Kasumi-1 (cell line): ENCODE measurements around the gene APC2.

ENCODE experiments used
- DNase-seq, 2 experiments: peaks; one replicate each; lab custom pipeline; 2025; lab: John Stamatoyannopoulos, UW

Gene APC2

DNA sequence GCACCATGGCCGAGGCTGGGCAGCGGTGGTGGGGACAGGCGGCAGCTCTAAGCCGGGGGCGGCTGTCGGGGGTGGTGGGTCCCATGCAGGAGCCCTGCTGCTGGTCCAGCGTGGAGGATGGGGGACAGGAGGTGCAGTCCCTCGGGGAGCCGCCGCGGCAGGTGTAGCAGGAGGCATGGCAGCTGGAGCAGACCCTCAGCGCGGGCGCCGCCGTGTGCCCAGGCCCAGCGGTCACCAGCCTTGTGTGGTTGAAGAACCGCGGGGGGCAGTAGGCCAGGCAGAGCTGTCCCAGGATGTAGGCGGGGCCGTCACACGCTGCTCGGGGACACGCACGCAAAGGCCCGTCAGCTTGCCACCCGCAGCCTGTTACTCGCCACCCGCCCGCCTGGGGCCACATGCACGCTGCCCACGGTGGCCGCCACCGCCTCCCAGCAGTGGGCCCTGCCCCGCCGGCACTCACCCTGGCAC, 32.0 kb downstream of the APC2 start:
- DNase-seq, result no peak

DNA sequence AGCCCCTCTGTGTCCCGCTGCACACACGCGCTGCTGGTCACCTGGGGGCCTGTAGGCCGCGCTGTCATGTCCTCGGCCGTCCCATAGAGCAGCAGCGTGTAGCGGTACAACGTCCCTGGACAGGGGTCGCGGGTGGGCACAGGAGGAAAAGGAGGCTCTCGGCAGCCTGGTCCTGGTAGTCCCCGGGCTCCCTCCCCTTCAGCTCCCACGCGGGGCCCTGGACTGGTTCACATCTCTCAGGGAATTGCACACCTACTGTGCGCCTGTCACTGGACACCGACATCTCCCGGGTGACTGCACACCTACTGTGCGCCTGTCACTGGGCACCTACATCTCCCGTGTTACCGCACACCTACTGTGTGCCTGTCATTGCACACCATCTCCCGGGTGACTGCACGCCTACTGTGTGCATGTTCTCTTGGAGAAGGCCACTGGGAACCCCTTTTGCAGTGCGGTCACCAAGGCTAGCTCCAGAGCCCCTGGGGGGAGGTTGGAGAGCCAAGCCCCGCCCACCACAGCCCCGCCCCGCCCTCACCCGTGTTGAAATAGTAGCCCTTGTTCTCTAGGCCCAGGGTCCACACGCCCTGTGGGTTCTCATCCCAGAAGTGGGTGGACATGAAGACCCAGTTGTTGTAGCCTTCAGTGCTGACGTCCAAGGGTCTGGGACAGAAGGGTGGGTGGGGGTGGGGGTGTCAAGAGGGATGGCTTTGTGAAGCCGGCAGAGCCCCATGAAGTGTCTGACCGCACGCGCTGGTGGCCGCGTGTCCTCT, 32.6 kb downstream of the APC2 start:
- DNase-seq, result no peak

DNA sequence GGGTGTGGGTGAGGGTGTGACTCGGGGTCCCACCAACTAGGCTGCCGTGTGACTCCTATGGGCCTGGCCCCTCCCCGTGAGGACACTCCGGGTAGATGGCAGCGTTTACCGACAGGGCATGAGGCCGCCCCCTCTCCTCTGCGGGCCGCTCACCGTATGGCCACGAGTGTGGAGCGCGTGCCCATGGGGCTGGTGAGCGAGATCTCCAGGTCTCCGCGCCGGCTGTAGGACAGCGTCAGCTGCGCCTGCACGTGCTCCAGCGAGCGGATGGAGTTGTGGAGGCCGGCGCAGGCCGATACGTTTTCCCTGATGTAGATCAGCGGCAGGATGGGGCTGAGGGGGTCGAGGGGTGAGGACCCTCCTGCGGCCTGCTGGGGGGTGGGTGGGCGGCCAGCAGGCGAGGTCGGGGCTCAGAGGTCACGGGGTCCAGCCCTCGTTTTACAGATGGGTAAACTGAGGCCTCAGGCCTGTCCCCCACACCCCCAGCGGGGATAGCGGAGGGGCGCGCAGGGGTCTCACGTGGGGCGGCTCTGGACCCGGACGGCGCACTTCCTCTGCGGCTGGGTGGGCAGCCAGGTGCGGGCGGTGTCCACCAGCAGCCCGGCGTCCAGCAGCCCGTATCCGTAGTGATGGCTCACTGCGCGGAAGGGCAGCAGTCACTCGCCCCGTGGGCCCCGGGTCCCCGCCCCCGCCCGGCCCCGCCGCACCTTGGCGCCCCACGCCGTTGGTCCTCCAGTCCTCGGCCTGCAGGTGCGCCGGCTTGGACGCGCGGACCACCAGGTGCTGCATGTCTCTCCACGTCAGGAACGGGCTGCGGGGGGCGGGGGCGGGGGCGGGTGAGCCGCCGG, 33.4 kb downstream of the APC2 start:
- no peak for DNase-seq

DNA sequence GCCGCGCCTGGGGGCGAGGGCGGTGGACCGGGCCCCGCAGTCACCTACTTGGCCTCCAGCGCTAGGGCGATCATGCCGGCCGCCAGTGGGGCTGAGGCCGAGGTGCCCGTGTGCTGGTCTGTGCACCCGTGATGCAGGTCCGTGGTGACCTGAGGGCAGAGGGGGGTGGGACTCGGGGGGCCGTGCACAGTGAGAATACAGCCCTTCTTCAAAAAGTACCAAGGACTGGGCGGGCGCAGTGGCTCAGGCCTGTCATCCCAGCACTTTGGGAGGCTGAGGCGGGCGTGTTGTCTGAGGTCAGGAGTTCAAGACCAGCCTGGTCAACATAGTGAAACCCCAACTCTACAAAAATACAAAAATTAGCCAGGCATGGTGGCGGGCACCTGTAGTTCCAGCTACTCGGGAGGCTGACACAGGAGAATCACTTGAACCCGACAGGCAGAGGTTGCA, 34.1 kb downstream of the APC2 start:
- DNase-seq, result no peak

DNA sequence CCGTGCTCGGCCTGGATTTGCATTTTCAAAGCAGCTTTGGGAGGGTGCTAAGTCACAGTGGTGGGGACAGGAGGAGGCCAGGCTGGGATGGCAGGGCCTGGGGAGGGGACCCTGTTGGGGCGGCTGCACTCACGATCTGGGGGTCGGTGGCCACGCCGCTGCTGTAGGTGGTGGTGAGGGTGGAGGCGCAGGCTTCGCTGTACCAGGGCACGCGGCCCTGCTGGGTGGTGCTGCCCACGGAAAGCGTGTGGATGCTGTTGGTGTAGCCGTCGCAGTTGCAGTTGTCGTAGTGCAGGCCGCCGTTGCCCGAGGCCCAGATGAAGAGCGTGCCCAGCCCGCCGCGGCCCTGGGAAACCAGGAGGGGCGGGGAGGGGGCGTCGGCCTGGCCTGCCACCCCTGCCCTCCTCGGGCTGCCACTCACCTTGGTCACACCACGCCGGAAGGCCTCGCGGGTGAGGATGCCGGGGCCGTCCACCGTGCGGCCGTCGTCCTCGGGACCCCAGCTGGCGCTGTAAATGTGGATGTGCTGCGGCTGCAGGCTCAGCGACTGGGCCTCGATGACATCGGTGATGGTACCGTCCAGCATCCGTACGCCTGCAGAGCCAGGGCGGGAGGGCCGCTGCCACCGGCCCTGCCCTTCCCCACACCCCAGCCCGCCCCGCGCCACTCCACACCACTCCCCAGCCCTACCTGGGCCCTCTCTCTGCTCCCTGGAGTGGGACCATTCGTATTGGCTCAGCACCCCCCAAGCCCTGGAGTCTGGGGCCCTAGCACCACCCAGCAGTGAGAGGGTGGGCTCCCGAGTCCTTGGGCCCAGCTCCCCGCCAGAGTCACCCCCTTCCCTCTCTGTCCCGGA, 37.0 kb downstream of the APC2 start:
- DNase-seq, result no peak

DNA sequence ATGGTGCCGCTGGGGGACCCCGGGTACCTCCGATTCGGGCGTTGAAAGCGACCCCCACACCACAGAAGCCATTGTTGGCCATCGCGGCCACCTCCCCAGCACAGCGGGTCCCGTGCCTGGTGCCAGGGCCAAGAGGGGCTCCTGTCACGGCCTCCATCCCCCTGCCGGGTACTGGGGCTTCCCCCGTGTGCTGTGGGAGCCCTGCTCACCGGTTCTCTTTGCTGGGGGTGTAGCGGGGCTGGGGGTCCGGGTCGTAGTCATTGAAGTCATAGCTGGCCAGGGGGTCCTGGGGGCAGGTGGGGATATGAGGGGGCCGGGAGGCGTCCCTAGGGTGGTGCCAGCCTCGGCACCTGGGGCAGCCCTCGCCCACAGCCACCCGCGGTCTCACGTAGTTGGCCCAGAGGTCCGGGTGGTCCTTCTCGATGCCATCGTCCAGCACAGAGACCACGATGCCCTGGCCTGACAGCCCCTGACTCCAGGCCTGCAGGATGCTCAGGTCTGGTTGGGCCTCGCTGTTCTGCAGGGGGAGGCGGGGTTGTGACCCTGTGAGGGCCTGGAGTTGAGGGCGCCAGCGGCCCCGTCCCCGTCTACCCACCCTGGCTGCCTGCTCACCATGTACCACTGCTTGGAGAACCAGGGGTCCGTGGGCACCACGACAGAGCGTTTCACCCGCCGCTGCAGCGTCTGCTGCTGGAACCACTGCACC, 37.8 kb downstream of the APC2 start:
- no peak for DNase-seq

DNA sequence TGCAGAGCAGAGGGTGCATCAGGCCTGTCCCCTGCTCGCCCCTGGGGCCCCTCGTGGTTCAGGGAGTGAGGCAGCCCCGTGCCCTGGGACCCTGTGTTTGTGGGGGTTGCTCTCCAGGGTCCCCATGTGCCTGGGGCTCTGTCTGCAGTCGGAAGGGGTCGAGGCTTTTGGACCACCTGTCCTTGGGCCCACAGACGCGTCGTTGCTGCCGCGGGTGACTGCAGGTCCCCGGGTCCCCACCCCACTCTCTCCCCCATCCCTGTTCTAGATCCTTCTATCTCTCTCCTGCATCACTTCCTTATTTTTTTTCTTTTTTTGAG, 38.3 kb downstream of the APC2 start:
- no peak for DNase-seq

DNA sequence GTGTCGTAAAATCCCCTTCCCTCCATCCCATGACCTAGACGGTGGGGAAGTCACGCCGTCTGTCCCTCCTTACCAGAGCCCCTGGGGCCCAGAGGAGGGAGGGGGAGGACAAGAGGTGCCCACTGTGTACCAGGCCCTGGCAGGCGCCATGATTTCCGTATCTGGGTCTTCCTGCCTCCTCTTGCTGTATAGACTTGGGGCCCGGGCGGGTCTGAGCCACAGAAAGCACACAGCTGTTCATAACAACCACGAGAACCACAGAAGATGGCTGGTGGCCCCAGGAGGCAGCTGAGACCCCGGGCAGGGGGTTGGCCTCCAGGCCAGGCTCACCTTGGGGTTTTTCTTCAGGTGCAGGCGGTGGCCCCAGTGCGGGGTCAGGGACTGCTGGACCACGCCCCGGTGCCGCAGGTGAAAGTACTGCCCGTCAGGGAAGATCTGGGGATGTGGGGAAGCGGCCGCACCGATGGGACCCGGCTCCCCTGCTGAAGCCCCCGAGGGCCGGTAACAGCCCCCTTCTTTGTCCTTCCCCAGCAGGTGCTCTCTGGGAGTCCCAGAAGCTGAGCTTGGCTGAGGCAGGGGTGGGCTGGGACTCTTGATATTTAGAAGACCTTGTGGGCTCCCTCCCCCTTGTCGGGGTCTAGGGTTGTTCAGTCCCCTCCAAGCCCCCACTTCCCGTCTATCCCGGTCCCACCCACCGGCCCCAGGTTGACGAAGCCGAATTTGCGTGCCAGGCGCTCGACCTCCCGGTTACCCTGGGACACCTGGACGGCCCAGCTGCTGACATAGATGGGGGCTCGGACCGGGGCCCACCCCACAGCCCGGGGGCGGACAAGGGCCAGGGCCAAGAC, 39.8 kb downstream of the APC2 start:
- no peak for DNase-seq

DNA sequence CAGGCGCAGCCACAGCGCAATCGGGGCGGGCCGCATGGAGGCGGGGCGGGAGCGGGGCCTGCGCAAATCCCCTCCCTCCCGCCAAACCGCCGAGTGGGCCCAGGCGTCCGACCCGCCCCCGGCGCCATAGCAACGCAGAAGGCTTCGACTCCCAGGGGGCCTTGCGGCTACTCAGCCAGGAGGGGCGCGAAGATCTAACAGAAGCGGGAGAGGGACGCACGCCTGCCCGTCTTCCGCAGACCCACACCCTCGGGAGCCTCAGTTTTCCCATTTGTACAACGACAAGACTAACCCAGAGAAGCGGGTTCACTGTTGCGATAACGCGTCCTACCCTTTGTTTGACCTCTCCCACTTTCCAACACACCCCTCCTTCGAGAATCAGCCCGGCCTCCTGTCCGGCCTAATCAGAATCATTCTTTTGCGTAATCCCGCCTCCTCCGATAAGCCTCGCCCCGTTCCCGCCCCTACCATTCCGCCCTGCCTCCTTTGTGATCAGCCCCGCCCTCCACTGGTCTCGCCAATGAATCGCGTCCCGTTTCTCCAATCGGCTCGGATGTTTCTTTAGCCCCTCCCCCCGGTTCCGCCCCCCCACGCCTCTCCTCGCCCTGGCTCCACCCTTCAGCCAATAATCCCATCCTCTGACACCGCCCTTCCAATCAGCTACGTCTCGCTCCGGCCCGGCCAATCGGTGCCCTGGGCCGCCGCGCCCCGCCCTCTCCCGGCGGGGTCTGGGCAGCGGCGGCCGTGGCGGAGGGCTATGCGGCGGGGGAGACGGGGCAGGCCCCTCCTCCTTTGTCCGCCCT, 40.6 kb downstream of the APC2 start, which contains the start of gene PCSK4:
Gene PCSK4 (minus strand): TSS at position 40 of the 803 bp plus-strand sequence. CDS start 4 bp downstream, at position 36.
- DNase-seq, result peak; percentile 98 to 100

DNA sequence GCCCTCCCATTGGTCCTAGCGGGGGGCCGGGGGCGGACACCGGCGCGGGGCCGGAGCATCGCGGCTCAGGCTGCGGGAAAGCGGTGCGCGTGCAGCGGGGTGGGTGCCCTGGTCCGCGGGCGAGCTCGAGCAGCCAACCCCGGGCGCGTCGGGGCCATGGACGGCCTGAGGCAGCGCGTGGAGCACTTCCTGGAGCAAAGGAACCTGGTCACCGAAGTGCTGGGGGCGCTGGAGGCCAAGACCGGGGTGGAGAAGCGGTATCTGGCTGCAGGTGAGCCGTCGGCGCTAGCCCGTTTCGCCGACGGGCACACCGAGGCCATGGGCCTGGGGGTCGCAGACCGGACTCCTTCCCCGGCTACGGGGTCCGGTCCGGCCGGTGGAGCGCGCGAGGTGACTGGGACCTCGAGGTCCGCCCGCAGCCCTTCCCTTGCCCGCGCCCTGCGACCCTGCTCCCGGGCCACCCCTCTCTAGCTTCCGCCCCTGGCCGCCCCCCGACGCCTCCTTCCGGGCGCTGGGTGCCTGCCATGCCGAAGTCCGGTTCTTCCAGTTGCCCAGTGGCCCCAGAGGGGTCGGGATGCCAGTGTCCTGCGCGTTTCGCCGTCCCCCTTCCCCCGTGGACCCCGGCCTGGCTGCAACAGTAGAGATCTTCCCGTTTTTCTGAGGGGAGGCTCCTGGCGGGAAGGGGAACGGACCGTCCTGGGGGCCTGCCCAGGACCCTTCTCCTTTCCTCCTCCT, 41.4 kb downstream of the APC2 start, which contains the start of gene REEP6:
Gene REEP6 (plus strand): TSS at position 68 of the 735 bp plus-strand sequence. CDS start 89 bp downstream, at position 157.
- DNase-seq, result no peak

DNA sequence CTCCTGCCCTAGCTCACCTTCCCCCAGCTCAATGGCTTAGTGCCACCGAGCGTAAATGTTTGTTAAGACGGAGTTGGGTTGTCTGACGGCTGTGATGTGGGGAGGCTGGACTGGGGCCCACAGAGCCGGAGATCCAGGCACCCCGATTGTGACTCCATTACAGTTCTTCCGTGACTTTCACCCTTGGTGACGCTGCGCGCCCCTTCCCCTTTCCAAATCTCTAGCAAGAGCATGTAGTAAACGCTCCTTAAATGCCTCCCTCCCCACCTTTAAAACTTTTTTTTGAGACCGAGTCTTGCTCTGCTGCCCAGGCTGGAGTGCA, 41.9 kb downstream of the APC2 start:
- no peak for DNase-seq

DNA sequence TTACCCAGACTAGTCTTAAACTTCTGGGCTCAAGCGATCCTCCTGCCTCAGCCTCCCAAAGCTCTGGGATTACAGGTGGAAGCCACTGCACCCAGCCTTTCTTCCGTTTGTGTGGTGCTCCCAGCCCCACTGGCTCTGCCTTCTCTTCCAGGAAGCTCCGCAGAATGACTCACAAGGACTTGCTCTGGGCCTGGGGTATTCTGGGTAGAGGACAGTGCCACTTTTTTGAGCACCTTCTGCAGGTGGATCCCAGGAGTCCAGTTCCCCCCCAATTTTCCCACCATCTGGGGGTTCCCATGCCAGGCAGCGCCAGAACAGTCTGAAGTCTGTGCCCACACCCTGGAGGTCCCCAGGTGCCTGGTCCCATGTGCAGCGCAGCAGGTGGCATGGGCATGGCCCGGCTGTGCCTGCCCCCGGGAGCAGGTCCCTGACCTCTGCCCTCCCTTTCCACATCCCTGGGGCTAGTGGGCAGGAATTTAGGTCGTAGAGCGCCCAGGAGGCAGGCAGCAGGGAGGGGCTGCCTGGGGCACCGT, 42.6 kb downstream of the APC2 start:
- DNase-seq, result no peak

DNA sequence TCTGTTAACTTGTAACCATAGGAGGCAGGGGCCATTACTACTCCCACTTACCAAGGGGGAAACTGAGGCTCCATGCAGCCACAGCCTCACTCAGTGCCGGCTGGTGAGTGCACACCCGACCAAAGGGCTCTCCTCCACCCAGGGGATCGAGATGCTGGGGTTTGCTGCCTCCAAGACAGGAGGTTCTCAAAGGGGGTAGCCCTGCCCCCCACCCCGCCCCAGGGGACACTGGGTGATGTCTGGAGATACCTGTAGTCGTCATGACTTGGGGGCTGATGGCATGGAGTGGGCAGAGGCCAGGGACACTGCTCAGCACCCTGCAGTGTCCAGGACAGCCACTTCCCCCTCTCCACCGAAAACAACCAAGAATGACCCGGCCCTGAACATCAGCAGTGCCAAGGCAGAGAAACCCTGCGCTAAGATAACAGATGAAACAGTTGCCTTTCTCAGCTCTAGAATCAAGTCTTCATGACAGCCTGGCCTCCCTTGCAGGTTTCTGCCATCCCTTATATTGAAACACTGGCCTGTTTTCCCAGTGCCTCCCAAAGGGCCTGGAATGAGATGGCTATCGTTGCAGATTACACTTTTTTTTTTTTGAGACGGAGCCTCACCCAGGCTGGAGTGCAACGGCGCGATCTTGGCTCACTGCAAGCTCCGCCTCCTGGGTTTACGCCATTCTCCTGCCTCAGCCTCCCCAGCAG, 44.3 kb downstream of the APC2 start:
- DNase-seq, result no peak

DNA sequence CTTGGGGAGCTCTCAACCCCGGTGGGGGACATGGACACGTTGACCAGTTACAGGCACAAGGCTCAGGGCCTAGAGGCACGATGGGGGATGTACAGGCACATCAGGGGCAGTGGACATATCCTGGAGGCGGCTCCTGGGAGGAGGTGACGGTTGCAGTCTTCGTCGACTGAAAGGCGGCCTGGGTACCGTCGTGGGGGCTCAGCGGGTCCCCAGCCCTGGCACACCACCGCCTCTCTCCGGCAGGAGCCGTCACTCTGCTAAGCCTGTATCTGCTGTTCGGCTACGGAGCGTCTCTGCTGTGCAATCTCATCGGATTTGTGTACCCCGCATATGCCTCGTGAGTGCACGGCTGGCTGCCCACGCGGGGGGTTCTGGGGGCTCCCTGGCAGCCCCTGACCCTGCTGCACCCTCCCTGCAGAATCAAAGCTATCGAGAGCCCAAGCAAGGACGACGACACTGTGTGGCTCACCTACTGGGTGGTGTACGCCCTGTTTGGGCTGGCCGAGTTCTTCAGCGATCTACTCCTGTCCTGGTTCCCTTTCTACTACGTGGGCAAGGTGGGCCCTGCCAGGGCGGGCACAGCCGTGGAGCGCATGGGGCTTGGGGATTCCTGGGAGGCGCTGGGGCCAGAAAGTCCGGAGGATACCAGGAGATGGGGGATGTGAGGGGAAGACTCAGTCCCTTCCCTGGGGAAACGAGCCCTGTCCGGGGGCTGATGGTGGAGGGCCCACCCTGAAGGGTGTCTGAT, 45.3 kb downstream of the APC2 start:
- no peak for DNase-seq

DNA sequence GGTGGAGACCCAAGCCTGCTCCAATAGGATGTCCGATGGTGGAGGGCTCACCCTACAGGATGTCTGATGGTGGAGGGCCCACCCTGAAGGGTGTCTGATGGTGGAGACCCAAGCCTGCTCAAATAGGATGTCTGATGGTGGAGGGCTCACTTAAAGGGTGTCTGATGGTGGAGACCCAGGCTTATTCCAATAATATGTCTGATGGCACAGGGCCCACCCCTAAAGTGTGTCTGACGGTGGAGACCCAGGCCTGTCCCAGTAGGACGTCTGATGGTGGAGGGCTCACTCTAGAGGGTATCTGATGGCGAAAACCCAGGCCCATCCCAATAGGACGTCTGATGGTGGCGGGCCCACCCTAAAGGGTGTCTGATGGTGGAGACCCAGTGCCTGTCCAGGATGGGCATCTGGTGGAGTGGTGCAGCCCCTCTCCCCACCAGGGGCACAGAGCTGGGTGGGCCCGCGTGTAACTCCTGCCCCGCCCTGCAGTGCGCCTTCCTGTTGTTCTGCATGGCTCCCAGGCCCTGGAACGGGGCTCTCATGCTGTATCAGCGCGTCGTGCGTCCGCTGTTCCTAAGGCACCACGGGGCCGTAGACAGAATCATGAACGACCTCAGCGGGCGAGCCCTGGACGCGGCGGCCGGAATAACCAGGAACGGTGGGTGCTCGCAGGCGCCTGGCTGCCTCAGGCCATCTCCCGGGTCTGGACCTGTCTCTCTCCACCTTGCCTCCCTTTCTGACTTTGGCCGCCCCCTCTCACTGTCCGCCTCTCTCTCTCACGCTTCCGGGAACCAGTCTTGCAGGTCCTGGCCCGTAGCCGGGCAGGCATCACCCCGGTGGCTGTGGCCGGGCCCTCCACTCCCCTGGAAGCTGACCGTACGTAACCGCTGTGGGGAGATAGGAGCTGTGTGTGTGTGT, 46.1 kb downstream of the APC2 start:
- no peak for DNase-seq
